G401 (cell line): ENCODE measurements around the gene EMILIN3. TPM values are rescaled to one million over a fixed set of nuclear protein-coding genes. Genes with fewer than 3 reads are reported as not detected.
"Not testable (repeated sequence)": the region's sequence is repeated elsewhere in the genome, so short reads cannot be mapped to it uniquely, and the experiment has no call there.

Source experiments
- DNase-seq: peaks from one replicate; pipeline ENCODE4 v3.0.0-alpha.2; 2015; ENCODE audit warnings: low spot score
- in situ Hi-C: cut with HindIII; loops from 2 replicates; pipeline ENCODE4 v1.10.0; 2016; ENCODE audit warnings: low sequenced_read_pairs, mixed read lengths
- total RNA-seq: library from RNA; depleted of rRNA; stranded (reverse); fragments of >200 nt; shearing (Covaris generic); gene quantifications from 2 replicates; pipeline ENCODE4 v1.2.3, GENCODE V29; 2014; rRNA removed

EMILIN3 gene
- total RNA-seq, 1 experiment from 2014 or later = 0.71 TPM

DNA sequence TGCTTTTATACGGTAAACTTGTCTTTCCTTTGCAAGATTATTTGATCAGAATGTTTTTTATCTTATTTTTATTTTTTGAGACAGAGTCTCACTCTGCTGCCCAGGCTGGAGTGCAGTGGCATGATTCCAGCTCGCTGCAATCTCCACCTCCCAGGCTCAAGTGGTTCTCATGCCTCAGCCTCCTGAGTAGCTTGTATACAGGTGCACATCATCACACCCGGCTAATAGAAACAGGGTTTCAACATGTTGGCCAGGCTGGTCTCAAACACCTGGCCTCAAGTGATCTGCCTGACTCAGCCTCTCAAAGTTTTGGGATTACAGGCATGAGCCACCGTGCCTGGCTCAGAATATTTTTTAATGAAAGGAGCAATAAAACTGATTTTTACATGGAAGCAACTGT, 34.9 kb downstream of the EMILIN3 start:
- in situ Hi-C loops = no loop called here
- DNase-seq = no peak

- no peak for DNase-seq
- in situ Hi-C loops = no loop called here
These were observed 35.7 kb downstream of the EMILIN3 start for GRCh38 chr20:41330941-41331340.

GRCh38 chr20:41330343-41330720, 36.3 kb downstream of the EMILIN3 start:
- in situ Hi-C loops = no loop called here
- DNase-seq = no peak

DNA sequence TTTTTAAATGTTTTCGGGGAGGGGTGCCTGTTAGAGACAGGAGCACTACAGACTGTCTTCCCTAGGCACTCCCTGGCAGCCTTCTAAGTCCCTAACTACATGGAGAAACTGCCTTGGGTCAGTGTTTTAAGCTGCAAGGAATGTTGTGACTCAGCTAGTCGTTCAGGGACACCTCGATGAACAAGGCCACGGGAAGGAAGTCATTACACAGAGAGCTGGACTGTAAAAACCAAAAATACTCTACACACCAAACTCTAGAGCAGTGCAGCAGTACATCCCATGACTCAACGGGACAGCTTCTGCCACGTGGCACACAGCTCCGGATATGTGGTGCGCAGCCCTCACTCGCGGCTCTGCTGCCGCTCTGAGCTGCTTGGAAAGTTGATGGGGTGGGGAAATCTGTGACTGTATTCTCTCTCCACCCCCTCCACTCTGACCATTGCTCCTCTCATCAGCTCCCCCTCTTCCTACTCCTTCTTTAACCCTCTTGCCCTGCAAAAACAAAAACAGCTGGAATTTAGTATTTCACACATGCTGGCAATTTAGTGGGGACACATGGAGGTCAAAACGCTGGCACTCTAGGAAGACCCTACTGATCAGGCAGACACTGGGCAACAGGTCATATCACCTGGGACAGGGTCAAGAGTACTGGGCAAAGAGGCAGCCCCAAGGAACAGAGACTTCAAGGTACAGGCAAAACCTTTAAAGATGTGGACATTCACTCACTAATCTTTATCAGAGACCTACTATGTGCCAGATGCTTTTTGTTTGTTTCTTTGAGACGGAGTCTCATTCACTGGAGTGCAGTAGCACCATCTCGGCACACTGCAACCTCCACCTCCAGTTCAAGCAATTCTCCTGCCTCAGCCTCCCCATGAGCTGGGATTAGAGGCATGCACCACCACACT, 36.9 kb downstream of the EMILIN3 start:
- in situ Hi-C loops = no loop called here
- peak; percentile 56 for DNase-seq

- no peak for DNase-seq
- in situ Hi-C loops = no loop called here
These were observed 39.4 kb downstream of the EMILIN3 start for GRCh38 chr20:41327178-41327577.

DNA sequence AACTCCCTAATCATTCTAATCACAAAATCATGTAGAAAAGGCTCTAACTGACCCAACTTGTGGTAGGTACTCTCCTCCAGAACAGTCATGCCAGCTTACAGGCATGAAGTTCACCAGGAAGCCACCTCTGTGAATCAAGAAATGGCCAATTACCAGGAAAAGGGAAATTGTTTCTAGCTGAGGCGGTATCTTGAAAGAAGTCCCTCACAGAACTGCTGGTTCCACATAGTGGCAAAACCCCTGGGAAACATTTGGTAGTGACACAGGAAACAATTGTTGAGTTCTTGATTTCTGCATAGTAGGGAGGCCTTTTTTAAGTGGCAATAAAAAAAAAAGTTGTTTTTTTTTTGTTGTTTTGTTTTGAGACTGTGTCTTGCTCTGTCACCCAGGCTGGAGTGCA, 45.6 kb downstream of the EMILIN3 start:
- in situ Hi-C loops = no loop called here
- no peak for DNase-seq

- DNase-seq = no peak
- in situ Hi-C loops = no loop called here
These were observed 46.2 kb downstream of the EMILIN3 start for GRCh38 chr20:41320441-41320840.

- in situ Hi-C loops = no loop called here
These were observed 48.4 kb downstream of the EMILIN3 start for GRCh38 chr20:41318271-41318649.

GRCh38 chr20:41317546-41318270, 48.9 kb downstream of the EMILIN3 start, which contains the start of gene ZHX3:
Gene ZHX3, minus strand, starts transcription at chr20:41317731. Its CDS starts 112,815 bp downstream, at chr20:41204916.
- in situ Hi-C loops = no loop called here
- DNase-seq = peak; percentile 96

More at GRCh38 chr20:41318271-41318649, 48.4 kb downstream of the EMILIN3 start:
- no peak for DNase-seq

DNA sequence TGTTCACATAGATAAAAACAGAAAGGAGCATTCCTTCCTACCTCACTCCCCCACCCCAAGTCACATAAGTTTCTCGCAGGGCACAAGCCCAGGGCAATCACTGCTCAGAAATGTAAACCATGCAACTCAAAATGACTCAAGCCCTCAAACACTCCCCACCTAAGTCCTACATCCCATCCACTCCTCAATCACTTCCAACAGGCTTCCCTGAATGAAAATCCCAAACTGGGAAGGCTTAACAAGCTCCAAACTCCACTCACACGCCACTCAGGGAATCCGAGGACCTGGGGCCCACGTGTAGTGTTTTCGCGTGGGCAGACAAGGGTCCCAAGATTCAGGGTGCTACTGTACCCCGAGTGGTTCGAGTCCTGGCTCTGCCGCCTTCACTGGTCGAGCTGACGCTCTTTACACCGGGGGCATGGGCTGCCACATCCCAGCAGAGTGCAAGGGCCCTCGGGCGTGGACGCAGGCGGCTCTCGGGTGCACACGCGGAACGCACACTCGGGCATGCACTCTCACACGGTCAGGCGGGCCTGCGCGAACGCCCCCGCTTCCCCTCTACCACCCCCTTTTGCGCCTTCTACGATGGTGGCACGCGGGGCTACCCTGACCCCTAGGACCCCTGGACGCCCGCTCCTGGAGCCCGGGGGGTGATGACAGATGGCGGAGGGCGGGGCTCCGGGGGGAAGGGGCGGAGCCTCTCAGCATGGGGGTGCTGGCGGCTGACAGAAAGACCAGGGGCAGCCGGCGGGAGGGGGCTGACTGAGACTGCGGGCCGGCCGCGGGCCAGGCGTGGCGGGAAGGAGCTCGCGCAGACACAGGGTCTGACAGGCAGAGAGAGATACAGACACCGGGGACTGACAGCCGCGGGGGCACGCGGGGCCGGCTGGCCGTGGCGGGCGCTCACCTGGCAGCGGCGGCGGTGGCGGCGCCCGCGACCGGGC, 49.7 kb downstream of the EMILIN3 start:
- peak; percentile 77 for DNase-seq
- in situ Hi-C loops = no loop called here

DNA sequence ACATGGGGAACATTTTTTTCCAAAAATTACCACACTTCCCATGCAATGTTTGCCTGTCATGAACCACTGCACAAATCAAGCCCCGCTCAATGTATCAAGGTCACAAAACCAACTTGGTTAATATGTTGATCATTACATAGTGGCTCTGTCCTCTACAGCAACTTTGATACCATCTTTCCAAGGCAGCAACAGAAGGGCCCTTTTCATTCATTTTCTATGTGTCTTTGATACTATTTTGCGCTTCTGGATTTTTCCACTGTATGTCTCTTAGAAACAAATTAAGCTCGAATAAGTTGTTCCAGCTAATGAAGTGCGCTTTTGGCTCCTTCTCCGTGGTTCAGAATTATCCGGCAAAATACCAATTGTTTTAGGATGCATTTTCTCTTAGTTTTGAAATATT, 50.6 kb downstream of the EMILIN3 start:
- in situ Hi-C loops = no loop called here
- DNase-seq = peak; percentile 52

DNA sequence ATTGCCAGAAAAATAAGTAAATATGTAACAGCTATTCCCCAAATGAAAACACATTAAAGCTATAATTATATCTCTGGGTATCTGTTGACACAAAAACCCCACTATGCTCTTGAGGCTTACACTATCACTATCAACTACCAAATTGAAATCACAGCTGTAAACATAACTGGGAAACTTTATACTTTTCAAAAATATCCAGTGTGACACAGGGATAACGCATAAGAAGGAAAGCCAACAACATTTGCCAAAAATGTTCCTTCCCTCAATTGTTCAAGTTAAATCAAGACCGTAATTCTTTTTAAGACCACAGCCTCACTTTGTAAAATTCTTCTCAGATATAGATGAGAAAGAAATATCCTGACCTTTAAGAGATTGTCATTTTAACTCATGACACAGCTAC, 52.2 kb downstream of the EMILIN3 start:
- in situ Hi-C loops = no loop called here
- DNase-seq = no peak

DNA sequence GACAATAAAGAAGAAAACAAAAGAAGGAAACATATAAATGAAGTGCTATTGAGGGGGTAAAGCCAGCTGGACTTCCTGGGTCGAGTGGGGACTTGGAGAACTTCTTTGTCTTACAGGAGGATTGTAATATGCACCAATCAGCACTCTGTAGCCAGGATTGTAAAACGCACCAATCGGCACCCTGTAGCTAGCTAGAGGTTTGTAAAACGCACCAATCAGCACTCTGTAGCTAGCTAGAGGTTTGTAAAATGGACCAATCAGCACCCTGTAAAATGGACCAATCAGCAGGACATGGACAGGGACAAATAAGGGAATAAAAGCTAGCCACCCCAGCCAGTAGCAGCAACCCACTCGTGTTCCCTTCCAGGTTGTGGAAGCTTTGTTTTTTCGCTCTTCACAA, 54.6 kb downstream of the EMILIN3 start:
- in situ Hi-C loops, DNase-seq: not testable (repeated sequence)

Other genes with a start within 250 kb of the EMILIN3 start
- gene PLCG1, start 229.3 kb downstream of the EMILIN3 start, total RNA-seq = 87.0 and 117 TPM in 2 replicates
- 2.7 and 3.0 TPM in 2 replicates for gene ZHX3, start 49.1 kb downstream of the EMILIN3 start, total RNA-seq
- gene LPIN3, start 26.0 kb downstream of the EMILIN3 start, total RNA-seq = 10.8 and 14.6 TPM in 2 replicates